Panc1 (cell line): ENCODE data around the gene TMEM154.

Experiments
- POLR2AphosphoS5 ChIP-seq: IDR thresholded peaks from 2 replicates; pipeline ENCODE4 v1.6.1; 2012; ENCODE audit warnings: mild to moderate bottlenecking, low read depth, low read length, moderate library complexity
- SIN3A ChIP-seq: IDR thresholded peaks from 2 replicates; pipeline ENCODE4 v1.6.1; 2012; ENCODE audit warnings: low read depth, mild to moderate bottlenecking, low read length, moderate library complexity, borderline replicate concordance; ENCODE audit not compliant: insufficient read depth
- TF ChIP-seq, protein P1 (sequence below): fragments of 450-650 bp; IDR thresholded peaks from 2 replicates; pipeline ENCODE4 v1.5.1; 2017; ENCODE audit warnings: mild to moderate bottlenecking
- TF ChIP-seq, protein P2 (sequence below), 2 experiments: IDR thresholded peaks; 2 replicates each; pipeline ENCODE4 v1.6.1; 2011 to 2012; ENCODE audit warnings: low read depth in 2 of 2, control low read depth in 1 of 2, low read length in 1 of 2, mild to moderate bottlenecking in 1 of 2, moderate library complexity in 1 of 2; ENCODE audit not compliant: insufficient read depth in 1 of 2

DNA sequence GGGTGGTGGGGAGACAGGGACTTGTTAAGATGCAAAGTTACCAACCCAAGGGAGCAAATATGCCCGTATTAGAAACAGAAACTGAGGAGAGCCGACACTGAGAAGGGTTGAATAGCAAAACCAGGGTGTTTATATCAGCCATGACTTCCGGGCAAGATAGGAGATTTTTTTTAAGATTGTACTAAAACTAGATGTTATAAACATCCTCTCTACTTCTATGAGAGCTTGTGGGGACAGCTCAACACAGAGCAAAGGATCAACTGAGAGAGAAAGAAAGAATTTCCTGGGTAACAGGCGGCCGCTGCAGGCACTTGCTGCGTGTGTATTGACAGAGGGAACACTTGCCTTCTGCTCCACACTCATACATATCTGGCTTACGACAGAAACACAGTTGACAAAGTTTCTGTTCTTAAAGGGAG, 94.8 kb downstream of the TMEM154 start:
- TF ChIP-seq, protein P1, sequence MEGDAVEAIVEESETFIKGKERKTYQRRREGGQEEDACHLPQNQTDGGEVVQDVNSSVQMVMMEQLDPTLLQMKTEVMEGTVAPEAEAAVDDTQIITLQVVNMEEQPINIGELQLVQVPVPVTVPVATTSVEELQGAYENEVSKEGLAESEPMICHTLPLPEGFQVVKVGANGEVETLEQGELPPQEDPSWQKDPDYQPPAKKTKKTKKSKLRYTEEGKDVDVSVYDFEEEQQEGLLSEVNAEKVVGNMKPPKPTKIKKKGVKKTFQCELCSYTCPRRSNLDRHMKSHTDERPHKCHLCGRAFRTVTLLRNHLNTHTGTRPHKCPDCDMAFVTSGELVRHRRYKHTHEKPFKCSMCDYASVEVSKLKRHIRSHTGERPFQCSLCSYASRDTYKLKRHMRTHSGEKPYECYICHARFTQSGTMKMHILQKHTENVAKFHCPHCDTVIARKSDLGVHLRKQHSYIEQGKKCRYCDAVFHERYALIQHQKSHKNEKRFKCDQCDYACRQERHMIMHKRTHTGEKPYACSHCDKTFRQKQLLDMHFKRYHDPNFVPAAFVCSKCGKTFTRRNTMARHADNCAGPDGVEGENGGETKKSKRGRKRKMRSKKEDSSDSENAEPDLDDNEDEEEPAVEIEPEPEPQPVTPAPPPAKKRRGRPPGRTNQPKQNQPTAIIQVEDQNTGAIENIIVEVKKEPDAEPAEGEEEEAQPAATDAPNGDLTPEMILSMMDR: no peak
- TF ChIP-seq, protein P2, sequence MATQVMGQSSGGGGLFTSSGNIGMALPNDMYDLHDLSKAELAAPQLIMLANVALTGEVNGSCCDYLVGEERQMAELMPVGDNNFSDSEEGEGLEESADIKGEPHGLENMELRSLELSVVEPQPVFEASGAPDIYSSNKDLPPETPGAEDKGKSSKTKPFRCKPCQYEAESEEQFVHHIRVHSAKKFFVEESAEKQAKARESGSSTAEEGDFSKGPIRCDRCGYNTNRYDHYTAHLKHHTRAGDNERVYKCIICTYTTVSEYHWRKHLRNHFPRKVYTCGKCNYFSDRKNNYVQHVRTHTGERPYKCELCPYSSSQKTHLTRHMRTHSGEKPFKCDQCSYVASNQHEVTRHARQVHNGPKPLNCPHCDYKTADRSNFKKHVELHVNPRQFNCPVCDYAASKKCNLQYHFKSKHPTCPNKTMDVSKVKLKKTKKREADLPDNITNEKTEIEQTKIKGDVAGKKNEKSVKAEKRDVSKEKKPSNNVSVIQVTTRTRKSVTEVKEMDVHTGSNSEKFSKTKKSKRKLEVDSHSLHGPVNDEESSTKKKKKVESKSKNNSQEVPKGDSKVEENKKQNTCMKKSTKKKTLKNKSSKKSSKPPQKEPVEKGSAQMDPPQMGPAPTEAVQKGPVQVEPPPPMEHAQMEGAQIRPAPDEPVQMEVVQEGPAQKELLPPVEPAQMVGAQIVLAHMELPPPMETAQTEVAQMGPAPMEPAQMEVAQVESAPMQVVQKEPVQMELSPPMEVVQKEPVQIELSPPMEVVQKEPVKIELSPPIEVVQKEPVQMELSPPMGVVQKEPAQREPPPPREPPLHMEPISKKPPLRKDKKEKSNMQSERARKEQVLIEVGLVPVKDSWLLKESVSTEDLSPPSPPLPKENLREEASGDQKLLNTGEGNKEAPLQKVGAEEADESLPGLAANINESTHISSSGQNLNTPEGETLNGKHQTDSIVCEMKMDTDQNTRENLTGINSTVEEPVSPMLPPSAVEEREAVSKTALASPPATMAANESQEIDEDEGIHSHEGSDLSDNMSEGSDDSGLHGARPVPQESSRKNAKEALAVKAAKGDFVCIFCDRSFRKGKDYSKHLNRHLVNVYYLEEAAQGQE (IDR thresholded peaks at IDR 0.05; ENCODE audit: insufficient read depth in 1 of 2, low read depth in 2 of 2, low read length in 1 of 2): no peak
- no peak for TF ChIP-seq POLR2AphosphoS5
- TF ChIP-seq SIN3A: no peak
